SK-N-SH treated with all-trans-retinoic acid at 6 μM for 48 hours (cell line): ENCODE measurements around the gene SDHB.

ENCODE experiments used
- ATAC-seq: fragments of 200-7000 bp; cut with Tn5 transposase; 3 replicates; pipeline ENCODE4 v1.9.1; 2020; ENCODE audit warnings: mild to moderate bottlenecking, moderate library complexity
- ARNTL ChIP-seq: fragments of 450-650 bp; formaldehyde crosslinking; IDR thresholded peaks from 2 replicates; pipeline ENCODE4 v1.5.0; 2020; ENCODE audit warnings: low read depth, mild to moderate bottlenecking, moderate library complexity, borderline replicate concordance
- BACH2 ChIP-seq: fragments of 250-450 bp; sonication (Bioruptor Pico); IDR thresholded peaks from 2 replicates; pipeline ENCODE4 v1.9.0; 2021; ENCODE audit warnings: mild to moderate bottlenecking, borderline replicate concordance
- CREB5 ChIP-seq: fragments of 250-450 bp; sonication (Bioruptor Pico); IDR thresholded peaks from 2 replicates; pipeline ENCODE4 v1.5.1; 2020; ENCODE audit warnings: low read depth, mild to moderate bottlenecking, moderate library complexity
- CSDC2 ChIP-seq: fragments of 250-450 bp; sonication (Bioruptor Pico); IDR thresholded peaks from 2 replicates; pipeline ENCODE4 v1.5.0; 2020; ENCODE audit warnings: mild to moderate bottlenecking, moderate library complexity
- CSRNP3 ChIP-seq: fragments of 250-450 bp; sonication (Bioruptor Pico); IDR thresholded peaks from 2 replicates; pipeline ENCODE4 v1.5.1; 2021; ENCODE audit warnings: mild to moderate bottlenecking, moderate library complexity
- ESRRG ChIP-seq: fragments of 250-450 bp; sonication (Bioruptor Pico); IDR thresholded peaks from 2 replicates; pipeline ENCODE4 v1.6.1; 2021; ENCODE audit warnings: mild to moderate bottlenecking
- GLIS3 ChIP-seq: fragments of 250-450 bp; sonication (Bioruptor Pico); IDR thresholded peaks from 2 replicates; pipeline ENCODE4 v1.5.0; 2020; ENCODE audit warnings: mild to moderate bottlenecking, moderate library complexity
- ISL1 ChIP-seq: fragments of 250-450 bp; sonication (Bioruptor Pico); IDR thresholded peaks from 2 replicates; pipeline ENCODE4 v2.1.2; 2022; ENCODE audit warnings: mild to moderate bottlenecking, moderate library complexity
- OSR1 ChIP-seq: fragments of 250-450 bp; sonication (Bioruptor Pico); IDR thresholded peaks from 2 replicates; pipeline ENCODE4 v1.8.0; 2022; ENCODE audit warnings: moderate library complexity, mild to moderate bottlenecking, inconsistent platforms
- PATZ1 ChIP-seq: fragments of 250-450 bp; sonication (Bioruptor Pico); IDR thresholded peaks from 2 replicates; pipeline ENCODE4 v1.8.0; 2020; ENCODE audit warnings: mild to moderate bottlenecking, moderate library complexity, borderline replicate concordance
- POU6F1 ChIP-seq: fragments of 250-450 bp; sonication (Bioruptor Pico); IDR thresholded peaks from 2 replicates; pipeline ENCODE4 v1.8.0; 2021; ENCODE audit warnings: low read depth, mild to moderate bottlenecking, moderate library complexity, borderline replicate concordance
- PPARA ChIP-seq: fragments of 250-450 bp; sonication (Bioruptor Pico); IDR thresholded peaks from 2 replicates; pipeline ENCODE4 v1.5.0; 2020; ENCODE audit warnings: mild to moderate bottlenecking, borderline replicate concordance
- RARB ChIP-seq: fragments of 250-450 bp; sonication (Bioruptor Pico); IDR thresholded peaks from 2 replicates; pipeline ENCODE4 v1.8.0; 2021; ENCODE audit warnings: mild to moderate bottlenecking, moderate library complexity
- SNAI2 ChIP-seq: fragments of 250-450 bp; sonication (Bioruptor Pico); IDR thresholded peaks from 2 replicates; pipeline ENCODE4 v1.5.0; 2020; ENCODE audit warnings: mild to moderate bottlenecking, moderate library complexity
- TCF4 ChIP-seq: fragments of 250-450 bp; sonication (Bioruptor Pico); IDR thresholded peaks from 2 replicates; pipeline ENCODE4 v1.8.0; 2021; ENCODE audit warnings: mild to moderate bottlenecking, moderate library complexity, borderline replicate concordance
- TOX ChIP-seq: fragments of 250-450 bp; sonication (Bioruptor Pico); IDR thresholded peaks from 2 replicates; pipeline ENCODE4 v1.8.0; 2021; ENCODE audit warnings: mild to moderate bottlenecking, moderate library complexity, borderline replicate concordance
- TSHZ2 ChIP-seq: fragments of 250-450 bp; sonication (Bioruptor Pico); IDR thresholded peaks from 2 replicates; pipeline ENCODE4 v1.5.0; 2020; ENCODE audit warnings: mild to moderate bottlenecking, moderate library complexity
- ZC3H10 ChIP-seq: fragments of 250-450 bp; sonication (Bioruptor Pico); IDR thresholded peaks from 2 replicates; pipeline ENCODE4 v1.5.1; 2021; ENCODE audit warnings: mild to moderate bottlenecking, moderate library complexity
- ZFP3 ChIP-seq: fragments of 250-450 bp; sonication (Bioruptor Pico); IDR thresholded peaks from 2 replicates; pipeline ENCODE4 v1.5.0; 2020; ENCODE audit warnings: mild to moderate bottlenecking, moderate library complexity
- ZFP30 ChIP-seq: fragments of 450-650 bp; formaldehyde crosslinking; IDR thresholded peaks from 2 replicates; pipeline ENCODE4 v1.5.0; 2022; ENCODE audit warnings: mild to moderate bottlenecking, moderate library complexity
- ZNF565 ChIP-seq: fragments of 450-650 bp; formaldehyde crosslinking; conservative IDR thresholded peaks from 2 replicates; pipeline ENCODE4 v1.5.0; 2020; ENCODE audit warnings: low read depth, mild to moderate bottlenecking, moderate library complexity
- ZNF70 ChIP-seq: fragments of 450-650 bp; formaldehyde crosslinking; IDR thresholded peaks from 2 replicates; pipeline ENCODE4 v1.5.0; 2020; ENCODE audit warnings: mild to moderate bottlenecking, moderate library complexity
- ZNF8 ChIP-seq: fragments of 450-650 bp; formaldehyde crosslinking; IDR thresholded peaks from 2 replicates; pipeline ENCODE4 v1.5.0; 2020; ENCODE audit warnings: mild to moderate bottlenecking, moderate library complexity

Gene SDHB

GRCh38 chr1:17032741-17033140 is 21.1 kb downstream of the SDHB start:
- no peak for TF ChIP-seq CSRNP3 (CRISPR knock-in tag)
- no peak for TF ChIP-seq OSR1 (CRISPR knock-in tag)
- no peak for ATAC-seq

- TF ChIP-seq ISL1 (CRISPR knock-in tag) (peak; percentile 39; the same call in 1 of the 2 replicates), ESRRG (CRISPR knock-in tag) (no peak), ZNF70 (no peak), ZFP30 (CRISPR knock-in tag) (no peak), ZNF565 (CRISPR knock-in tag) (no peak), PPARA (CRISPR knock-in tag) (no peak), CREB5 (CRISPR knock-in tag) (no peak), ZFP3 (no peak), TOX (CRISPR knock-in tag) (no peak), TCF4 (CRISPR knock-in tag) (peak; percentile 96), TSHZ2 (CRISPR knock-in tag) (peak; percentile 79; the same call in 1 of the 2 replicates), GLIS3 (CRISPR knock-in tag) (no peak), PATZ1 (CRISPR knock-in tag) (no peak), ZNF8 (CRISPR knock-in tag) (no peak), SNAI2 (CRISPR knock-in tag) (no peak), CSDC2 (CRISPR knock-in tag) (no peak), CSRNP3 (CRISPR knock-in tag) (0 out of 2 replicates have a peak, but pooled peaks have one; percentile 22), OSR1 (CRISPR knock-in tag) (no peak), RARB (CRISPR knock-in tag) (no peak), POU6F1 (CRISPR knock-in tag) (no peak), BACH2 (CRISPR knock-in tag) (no peak), ARNTL (CRISPR knock-in tag) (no peak), ZC3H10 (CRISPR knock-in tag) (no peak)
- ATAC-seq: peak; percentile 80
Observed at GRCh38 chr1:17031436-17031835, 22.4 kb downstream of the SDHB start.
